Activated CD4-positive, alpha-beta memory T cell treated with anti-CD3 and anti-CD28 coated beads, Interleukin-2, amount 10 ng/mL, durations not matched to agents 7 days and 5 days (primary cell): ENCODE results near the gene ADCY5. TPM values are rescaled to one million over a fixed set of nuclear protein-coding genes. Genes with fewer than 3 reads are reported as not detected.
"Not testable (repeated sequence)": the region's sequence is repeated elsewhere in the genome, so short reads cannot be mapped to it uniquely, and the experiment has no call there.

ENCODE experiments used
- CTCF ChIA-PET: fragments of 350-600 bp; sonication (Branson Sonifier 250); formaldehyde crosslinking; loops from one replicate; lab custom pipeline; 2021; ENCODE audit warnings: antibody characterized with exemption, inconsistent platforms; lab: Charles Lee
- POLR2A ChIA-PET: fragments of 350-600 bp; sonication (Branson Sonifier 250); formaldehyde crosslinking; loops from one replicate; lab custom pipeline; 2021; ENCODE audit warnings: antibody characterized with exemption; lab: Charles Lee
- DNase-seq: peaks from one replicate; pipeline ENCODE4 v3.0.0-alpha.2; 2020
- H3K27ac Mint-ChIP-seq: one replicate; pipeline ENCODE4 v1.8.0; 2021; ENCODE audit warnings: mild to moderate bottlenecking, mixed read lengths
- H3K27me3 Mint-ChIP-seq: one replicate; pipeline ENCODE4 v1.8.0; 2021; ENCODE audit warnings: mixed read lengths
- H3K36me3 Mint-ChIP-seq: one replicate; pipeline ENCODE4 v1.8.0; 2021; ENCODE audit warnings: low read depth, mixed read lengths
- H3K4me1 Mint-ChIP-seq: one replicate; pipeline ENCODE4 v1.8.0; 2021; ENCODE audit warnings: mixed read lengths
- H3K4me3 Mint-ChIP-seq: one replicate; pipeline ENCODE4 v1.8.0; 2021; ENCODE audit warnings: mild to moderate bottlenecking, mixed read lengths
- H3K9me3 Mint-ChIP-seq: one replicate; pipeline ENCODE4 v1.8.0; 2021; ENCODE audit warnings: mixed read lengths
- total RNA-seq, 2 experiments: library from RNA; stranded (reverse); gene quantifications; one replicate each; pipeline ENCODE4 v1.2.3, GENCODE V29; 2021

Gene ADCY5
- total RNA-seq, 2 experiments from 2014 or later, result not detected

DNA sequence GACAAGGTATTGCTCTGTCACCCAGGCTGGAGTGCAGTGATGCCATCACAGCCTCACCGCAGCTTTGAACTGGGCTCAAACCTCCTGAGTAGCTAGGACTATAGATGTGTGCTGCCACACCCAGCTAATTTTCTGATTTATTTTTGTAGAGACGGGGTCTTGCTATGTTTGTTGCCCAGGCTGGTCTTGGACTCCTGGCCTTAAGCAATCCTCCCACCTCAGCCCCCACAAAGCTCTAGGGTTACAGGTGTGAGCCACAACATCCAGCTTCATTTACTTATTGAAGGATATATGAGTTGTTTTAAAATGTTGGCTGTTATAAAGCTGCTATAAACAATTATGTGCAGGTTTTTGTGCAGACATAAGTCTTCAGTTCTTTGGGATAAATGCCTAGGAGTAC, 184.9 kb downstream of the ADCY5 start:
- H3K27me3 Mint-ChIP-seq, result no peaks in the 10 kb centered on the region
- no peak overlapping the region for H3K27ac Mint-ChIP-seq
- H3K4me3 Mint-ChIP-seq, result no peak overlapping the region
- H3K9me3 Mint-ChIP-seq, result no peaks in the 10 kb centered on the region
- no peak for DNase-seq
- peaks cover 21% of the 10 kb centered on the region for H3K36me3 Mint-ChIP-seq
- peaks cover 11% of the 10 kb centered on the region for H3K4me1 Mint-ChIP-seq
- POLR2A ChIA-PET, result interaction anchor here (0.9 kb wide), 1 partner anchor 9 kb away, joined by 4 read pairs; no protein-coding TSS in a partner anchor
- CTCF ChIA-PET, result no interaction called here

- peaks cover 17% of the 10 kb centered on the region for H3K36me3 Mint-ChIP-seq
- H3K27me3 Mint-ChIP-seq, result no peaks in the 10 kb centered on the region
- DNase-seq, result no peak
- H3K27ac Mint-ChIP-seq, result no peak overlapping the region
- H3K9me3 Mint-ChIP-seq, result no peaks in the 10 kb centered on the region
- H3K4me3 Mint-ChIP-seq, result no peak overlapping the region
- POLR2A ChIA-PET, result no interaction called here
- H3K4me1 Mint-ChIP-seq, result peaks cover 11% of the 10 kb centered on the region
- CTCF ChIA-PET, result no interaction called here
Measured at GRCh38 chr3:123262868-123263267, 186.0 kb downstream of the ADCY5 start.

DNA sequence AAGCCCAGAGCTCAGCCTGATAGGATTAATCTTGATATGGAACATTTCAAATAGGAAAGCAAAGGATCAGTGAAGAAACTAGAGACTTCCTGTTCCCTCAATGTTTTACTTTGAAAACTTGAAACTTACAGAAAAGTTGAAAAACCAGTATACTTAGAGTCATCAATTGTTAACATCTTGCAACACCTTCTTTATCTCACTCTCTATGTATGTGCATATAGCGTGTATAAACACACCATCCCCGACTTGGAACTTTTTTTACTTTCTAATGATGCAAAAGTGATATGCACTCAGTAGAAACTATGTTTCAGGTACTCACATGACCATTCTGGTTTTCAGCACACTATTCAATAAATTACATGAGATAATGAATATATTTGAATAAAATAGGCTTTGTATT, 186.7 kb downstream of the ADCY5 start:
- POLR2A ChIA-PET, result no interaction called here
- peaks cover 17% of the 10 kb centered on the region for H3K36me3 Mint-ChIP-seq
- H3K27ac Mint-ChIP-seq, result no peak overlapping the region
- CTCF ChIA-PET, result no interaction called here
- no peak for DNase-seq
- H3K27me3 Mint-ChIP-seq, result no peaks in the 10 kb centered on the region
- peaks cover 11% of the 10 kb centered on the region for H3K4me1 Mint-ChIP-seq
- no peak overlapping the region for H3K4me3 Mint-ChIP-seq
- H3K9me3 Mint-ChIP-seq, result no peaks in the 10 kb centered on the region

DNA sequence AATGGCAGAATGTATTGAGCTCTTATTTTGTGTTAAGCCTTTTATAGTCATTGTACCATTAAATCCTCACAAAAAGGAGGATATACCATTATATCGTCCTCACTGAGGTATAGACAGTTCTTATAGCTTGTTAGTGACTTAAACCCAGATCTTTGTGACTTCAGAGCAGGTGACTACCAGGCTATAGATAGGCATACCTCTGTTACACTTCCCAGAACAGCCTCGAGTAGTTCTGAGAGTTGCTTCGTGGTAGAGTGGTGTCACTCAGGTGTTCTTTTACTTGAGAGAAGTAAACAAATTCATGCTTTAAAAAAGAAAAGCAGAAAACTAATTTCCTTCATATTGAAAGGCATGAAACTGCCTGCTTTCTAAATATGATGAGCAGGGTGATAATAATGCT, 187.2 kb downstream of the ADCY5 start:
- DNase-seq, result no peak
- no peak overlapping the region for H3K27ac Mint-ChIP-seq
- ChIA-PET CTCF (interaction anchor here (0.5 kb wide), 1 partner anchor 503 kb away, joined by 3 read pairs; no protein-coding TSS in a partner anchor), POLR2A (no interaction called here)
- H3K27me3 Mint-ChIP-seq, result no peaks in the 10 kb centered on the region
- H3K36me3 Mint-ChIP-seq, result peaks cover 17% of the 10 kb centered on the region
- peaks cover 11% of the 10 kb centered on the region for H3K4me1 Mint-ChIP-seq
- H3K4me3 Mint-ChIP-seq, result no peak overlapping the region
- H3K9me3 Mint-ChIP-seq, result no peaks in the 10 kb centered on the region

GRCh38 chr3:123258811-123259420, 190.0 kb downstream of the ADCY5 start:
- DNase-seq, result no peak
- Mint-ChIP-seq H3K9me3 (no peaks in the 10 kb centered on the region), H3K27ac (no peak overlapping the region), H3K27me3 (no peaks in the 10 kb centered on the region), H3K4me1 (peaks cover 11% of the 10 kb centered on the region), H3K4me3 (no peak overlapping the region), H3K36me3 (peaks cover 3% of the 10 kb centered on the region)
- CTCF ChIA-PET, result interaction anchor here (1.6 kb wide), 1 partner anchor 230 kb away, joined by 4 read pairs; no protein-coding TSS in a partner anchor
- POLR2A ChIA-PET, result no interaction called here

GRCh38 chr3:123258359-123258758, 190.5 kb downstream of the ADCY5 start:
- H3K4me3 Mint-ChIP-seq, result no peak overlapping the region
- no peaks in the 10 kb centered on the region for H3K27me3 Mint-ChIP-seq
- DNase-seq, result no peak
- H3K27ac Mint-ChIP-seq, result no peak overlapping the region
- POLR2A ChIA-PET, result no interaction called here
- H3K4me1 Mint-ChIP-seq, result peaks cover 11% of the 10 kb centered on the region
- H3K9me3 Mint-ChIP-seq, result no peaks in the 10 kb centered on the region
- H3K36me3 Mint-ChIP-seq, result peaks cover 3% of the 10 kb centered on the region
- CTCF ChIA-PET, result interaction anchor here (1.6 kb wide), 1 partner anchor 230 kb away, joined by 4 read pairs; no protein-coding TSS in a partner anchor

- POLR2A ChIA-PET, result no interaction called here
- no peak for DNase-seq
- H3K9me3 Mint-ChIP-seq, result no peaks in the 10 kb centered on the region
- H3K4me1 Mint-ChIP-seq, result peaks cover 4% of the 10 kb centered on the region
- CTCF ChIA-PET, result no interaction called here
- no peaks in the 10 kb centered on the region for H3K27me3 Mint-ChIP-seq
- H3K27ac Mint-ChIP-seq, result no peak overlapping the region
- H3K36me3 Mint-ChIP-seq, result peaks cover 3% of the 10 kb centered on the region
- no peak overlapping the region for H3K4me3 Mint-ChIP-seq
Measured at GRCh38 chr3:123256256-123256655, 192.6 kb downstream of the ADCY5 start.

GRCh38 chr3:123246866-123247265, 202.0 kb downstream of the ADCY5 start:
- no peak for DNase-seq
- Mint-ChIP-seq H3K27ac (no peak overlapping the region), H3K9me3 (no peaks in the 10 kb centered on the region), H3K4me3 (no peak overlapping the region), H3K4me1 (peaks cover 8% of the 10 kb centered on the region), H3K36me3 (peaks cover 37% of the 10 kb centered on the region), H3K27me3 (no peaks in the 10 kb centered on the region)
- CTCF ChIA-PET, result no interaction called here
- POLR2A ChIA-PET, result no interaction called here

DNA sequence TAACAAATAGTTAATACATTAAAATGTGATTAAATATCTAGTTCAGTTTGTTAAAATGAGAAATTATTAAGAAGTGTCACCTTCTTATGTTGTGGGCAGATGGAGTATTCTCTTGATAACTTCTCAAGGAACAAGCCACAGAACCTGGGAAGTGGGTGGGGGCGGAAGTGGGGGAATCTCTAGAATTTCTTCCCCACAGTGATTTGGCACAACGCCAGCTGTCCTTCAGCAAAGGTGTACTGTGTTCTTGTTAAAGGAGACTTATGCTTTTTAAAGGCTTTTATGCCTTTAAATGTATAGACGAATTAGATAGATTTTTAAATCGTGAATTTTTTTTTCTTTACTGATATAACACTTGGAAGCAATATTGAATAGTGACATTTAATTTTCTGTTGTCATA, 204.8 kb downstream of the ADCY5 start:
- H3K27me3 Mint-ChIP-seq, result no peaks in the 10 kb centered on the region
- DNase-seq, result no peak

GRCh38 chr3:123239756-123240155, 209.1 kb downstream of the ADCY5 start:
- Mint-ChIP-seq H3K27ac (no peak overlapping the region), H3K27me3 (no peaks in the 10 kb centered on the region), H3K9me3 (no peaks in the 10 kb centered on the region), H3K36me3 (peaks cover 35% of the 10 kb centered on the region), H3K4me3 (no peak overlapping the region), H3K4me1 (peaks cover 18% of the 10 kb centered on the region)
- ChIA-PET CTCF (no interaction called here), POLR2A (no interaction called here)
- no peak for DNase-seq

More for the DNA sequence above, 204.8 kb downstream of the ADCY5 start:
- Mint-ChIP-seq H3K36me3 (peaks cover 52% of the 10 kb centered on the region), H3K4me1 (peaks cover 17% of the 10 kb centered on the region), H3K9me3 (no peaks in the 10 kb centered on the region), H3K4me3 (no peak overlapping the region), H3K27ac (no peak overlapping the region)
- ChIA-PET CTCF (no interaction called here), POLR2A (no interaction called here)

DNA sequence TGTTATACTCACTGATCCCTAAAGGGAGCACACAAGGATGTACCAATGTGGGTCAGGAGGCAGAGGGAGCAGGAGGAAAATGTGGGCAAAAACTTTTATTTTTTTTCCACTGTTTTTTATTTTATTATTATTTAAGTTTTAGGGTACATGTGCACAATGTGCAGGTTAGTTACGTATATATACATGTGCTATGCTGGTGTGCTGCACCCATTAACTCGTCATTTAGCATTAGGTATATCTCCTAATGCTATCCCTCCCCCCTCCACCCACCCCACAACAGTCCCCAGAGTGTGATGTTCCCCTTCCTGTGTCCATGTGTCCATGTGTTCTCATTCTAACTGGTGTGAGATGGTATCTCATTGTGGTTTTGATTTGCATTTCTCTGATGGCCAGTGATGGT, 209.7 kb downstream of the ADCY5 start:
- DNase-seq, H3K4me3 Mint-ChIP-seq, H3K27me3 Mint-ChIP-seq, CTCF ChIA-PET, H3K27ac Mint-ChIP-seq, POLR2A ChIA-PET, H3K9me3 Mint-ChIP-seq: not testable (repeated sequence)
- Mint-ChIP-seq H3K36me3 (peaks cover 36% of the 10 kb centered on the region), H3K4me1 (peaks cover 16% of the 10 kb centered on the region)

- Mint-ChIP-seq H3K9me3 (no peaks in the 10 kb centered on the region), H3K4me3 (no peak overlapping the region), H3K36me3 (peaks cover 36% of the 10 kb centered on the region), H3K27ac (no peak overlapping the region), H3K27me3 (no peaks in the 10 kb centered on the region), H3K4me1 (peaks cover 10% of the 10 kb centered on the region)
- no peak for DNase-seq
- CTCF ChIA-PET, result no interaction called here
- POLR2A ChIA-PET, result interaction anchor here (0.7 kb wide), 1 partner anchor 16 kb away, joined by 3 read pairs; no protein-coding TSS in a partner anchor
Measured at GRCh38 chr3:123236902-123237301, 212.0 kb downstream of the ADCY5 start.
